BJ (cell line): Measurements from ENCODE around the gene PLA2G6. TPM values are rescaled to one million over a fixed set of nuclear protein-coding genes. Genes with fewer than 3 reads are reported as not detected.
"Not testable (repeated sequence)": the region's sequence is repeated elsewhere in the genome, so short reads cannot be mapped to it uniquely, and the experiment has no call there.

Source experiments
- CTCF ChIA-PET: fragments of 350-600 bp; formaldehyde crosslinking; extraction: SDS; loops from one replicate; lab custom pipeline; 2021; ENCODE audit warnings: antibody characterized with exemption, inconsistent platforms; lab: Yijun Ruan, JAX
- POLR2A ChIA-PET: fragments of 300-600 bp; sonication (Branson Sonifier 250); formaldehyde crosslinking; extraction: SDS; loops from one replicate; lab custom pipeline; 2021; ENCODE audit warnings: antibody characterized with exemption; lab: Charles Lee
- DNase-seq: peaks from one replicate; pipeline ENCODE4 v3.0.0-alpha.2; 2011; ENCODE audit warnings: low read depth
- H3K27me3 ChIP-seq: 2 replicates; pipeline ENCODE4 v1.6.0; 2011; ENCODE audit warnings: low read length; ENCODE audit not compliant: control insufficient read depth, insufficient read depth
- H3K36me3 ChIP-seq: 2 replicates; pipeline ENCODE4 v1.5.1; 2011; ENCODE audit warnings: low read length; ENCODE audit not compliant: control insufficient read depth, insufficient read depth
- H3K4me3 ChIP-seq: 2 replicates; pipeline ENCODE4 v1.5.1; 2011; ENCODE audit warnings: low read depth, mild to moderate bottlenecking, control low read depth, low read length
- polyA plus RNA-seq: library from polyadenylated mRNA; depleted of rRNA; stranded (reverse); fragments of >200 nt; gene quantifications from 2 replicates; pipeline ENCODE4 v1.2.3, GENCODE V29; 2011
- TF ChIP-seq, protein P1 (sequence below): IDR thresholded peaks from 2 replicates; pipeline ENCODE4 v1.5.1; 2011; ENCODE audit warnings: low read depth, mild to moderate bottlenecking, control low read depth, inconsistent platforms, low read length, moderate library complexity; ENCODE audit not compliant: insufficient read depth

Gene PLA2G6
- polyA plus RNA-seq, 1 experiment: 14.9 TPM

DNA sequence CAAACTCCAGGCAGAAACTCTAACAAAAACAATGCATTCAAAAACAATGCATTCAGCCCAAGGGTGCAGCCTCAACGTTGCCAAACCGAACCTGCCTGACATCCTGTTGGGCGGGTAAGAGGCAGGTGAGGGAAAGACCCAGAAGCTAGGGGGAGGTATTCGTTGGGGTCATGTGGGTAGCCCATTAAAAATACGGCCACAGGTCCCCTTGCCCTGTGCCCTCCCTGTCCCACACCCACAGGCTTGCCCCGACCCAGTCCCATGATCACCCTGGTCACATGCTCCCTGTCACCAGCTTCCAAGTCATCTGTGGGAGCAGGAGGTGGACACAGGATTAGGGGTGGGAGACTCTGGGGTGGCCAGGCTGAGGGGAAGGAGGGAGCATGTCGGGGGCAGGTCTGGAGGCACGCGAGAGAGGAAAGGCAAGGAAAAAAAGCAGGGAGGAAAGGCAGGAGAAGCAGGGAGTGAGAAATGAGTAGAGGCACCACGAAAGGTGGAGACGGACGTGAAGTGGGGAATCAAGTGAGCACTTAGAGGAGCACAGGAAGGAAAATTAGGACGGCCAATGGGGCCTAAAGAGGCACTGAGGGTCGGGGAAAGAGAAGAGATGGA, 683 bp downstream of the PLA2G6 start:
- TF ChIP-seq, protein P1, sequence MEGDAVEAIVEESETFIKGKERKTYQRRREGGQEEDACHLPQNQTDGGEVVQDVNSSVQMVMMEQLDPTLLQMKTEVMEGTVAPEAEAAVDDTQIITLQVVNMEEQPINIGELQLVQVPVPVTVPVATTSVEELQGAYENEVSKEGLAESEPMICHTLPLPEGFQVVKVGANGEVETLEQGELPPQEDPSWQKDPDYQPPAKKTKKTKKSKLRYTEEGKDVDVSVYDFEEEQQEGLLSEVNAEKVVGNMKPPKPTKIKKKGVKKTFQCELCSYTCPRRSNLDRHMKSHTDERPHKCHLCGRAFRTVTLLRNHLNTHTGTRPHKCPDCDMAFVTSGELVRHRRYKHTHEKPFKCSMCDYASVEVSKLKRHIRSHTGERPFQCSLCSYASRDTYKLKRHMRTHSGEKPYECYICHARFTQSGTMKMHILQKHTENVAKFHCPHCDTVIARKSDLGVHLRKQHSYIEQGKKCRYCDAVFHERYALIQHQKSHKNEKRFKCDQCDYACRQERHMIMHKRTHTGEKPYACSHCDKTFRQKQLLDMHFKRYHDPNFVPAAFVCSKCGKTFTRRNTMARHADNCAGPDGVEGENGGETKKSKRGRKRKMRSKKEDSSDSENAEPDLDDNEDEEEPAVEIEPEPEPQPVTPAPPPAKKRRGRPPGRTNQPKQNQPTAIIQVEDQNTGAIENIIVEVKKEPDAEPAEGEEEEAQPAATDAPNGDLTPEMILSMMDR: no peak
- CTCF ChIA-PET: interaction anchor here (1.5 kb wide), 1 partner anchor 14 kb away, joined by 3 read pairs; no protein-coding TSS in a partner anchor
- POLR2A ChIA-PET: no interaction called here
- H3K36me3 ChIP-seq: no peaks in the 10 kb centered on the region
- H3K4me3 ChIP-seq: peak overlapping the region; percentile 63
- H3K27me3 ChIP-seq: no peaks in the 10 kb centered on the region
- no peak for DNase-seq

DNA sequence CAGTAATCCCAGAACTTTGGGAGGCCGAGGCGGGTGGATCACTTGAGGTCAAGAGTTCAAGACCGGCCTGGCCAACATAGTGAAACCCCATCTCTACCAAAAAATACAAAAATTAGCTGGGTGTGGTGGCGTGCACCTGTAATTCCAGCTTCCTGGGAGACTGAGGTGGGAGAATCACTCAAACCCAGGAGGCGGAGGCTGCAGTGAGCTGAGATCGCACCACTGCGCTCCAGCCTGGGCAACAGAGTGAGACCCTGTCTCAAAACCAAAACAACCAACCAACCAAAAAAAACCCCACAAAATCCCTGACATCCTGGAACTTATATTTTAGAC, 3.1 kb downstream of the PLA2G6 start:
- H3K36me3 ChIP-seq, H3K4me3 ChIP-seq, POLR2A ChIA-PET, H3K27me3 ChIP-seq, DNase-seq: not testable (repeated sequence)
- CTCF ChIA-PET: interaction anchor here (1.0 to 1.4 kb wide), 3 partner anchors 11 to 64 kb away, joined by 3 to 5 read pairs (median 3); no protein-coding TSS in a partner anchor

DNA sequence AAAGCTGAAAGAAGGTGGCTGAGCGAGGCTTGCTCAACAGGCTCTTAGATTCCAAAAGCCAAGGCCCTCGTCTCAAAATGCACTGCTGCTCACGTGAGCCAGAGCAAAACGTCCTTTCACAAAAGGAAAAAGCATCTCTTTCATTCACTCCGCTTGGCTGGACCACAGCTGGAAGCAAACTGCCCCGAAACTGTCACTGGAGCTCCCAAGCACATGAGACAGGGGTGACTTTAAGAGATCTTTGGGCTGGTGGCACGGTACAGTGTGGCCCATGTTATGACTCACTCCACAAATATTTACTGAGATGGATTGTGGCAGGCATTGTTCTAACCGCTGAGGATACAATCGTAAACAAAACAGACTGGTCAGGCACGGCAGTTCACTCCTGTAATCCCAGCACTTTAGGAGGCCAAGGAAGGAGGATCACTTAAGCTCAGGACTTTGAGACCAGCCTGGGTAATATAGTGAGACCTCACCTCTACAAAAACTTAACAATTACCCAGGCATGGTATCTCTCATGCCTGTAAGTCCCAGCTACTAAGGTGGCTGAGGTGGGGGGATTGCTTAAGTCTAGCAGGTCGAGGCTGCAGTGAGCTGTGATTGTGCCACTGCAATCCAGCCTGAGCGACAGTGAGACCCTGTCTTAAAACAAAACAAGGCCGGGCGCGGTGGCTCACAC, 3.6 kb downstream of the PLA2G6 start:
- POLR2A ChIA-PET: interaction anchor here (0.7 kb wide), 1 partner anchor 24 kb away, joined by 5 read pairs; the partner anchor contains the start of gene MAFF
- DNase-seq: peak; percentile 79
- TF ChIP-seq, protein P1: no peak
- H3K27me3 ChIP-seq: no peaks in the 10 kb centered on the region
- H3K36me3 ChIP-seq: no peaks in the 10 kb centered on the region
- CTCF ChIA-PET: interaction anchor here (1.0 to 1.4 kb wide), 2 partner anchors 11 to 14 kb away, joined by 3 read pairs; no protein-coding TSS in a partner anchor
- no peak overlapping the region for H3K4me3 ChIP-seq

DNA sequence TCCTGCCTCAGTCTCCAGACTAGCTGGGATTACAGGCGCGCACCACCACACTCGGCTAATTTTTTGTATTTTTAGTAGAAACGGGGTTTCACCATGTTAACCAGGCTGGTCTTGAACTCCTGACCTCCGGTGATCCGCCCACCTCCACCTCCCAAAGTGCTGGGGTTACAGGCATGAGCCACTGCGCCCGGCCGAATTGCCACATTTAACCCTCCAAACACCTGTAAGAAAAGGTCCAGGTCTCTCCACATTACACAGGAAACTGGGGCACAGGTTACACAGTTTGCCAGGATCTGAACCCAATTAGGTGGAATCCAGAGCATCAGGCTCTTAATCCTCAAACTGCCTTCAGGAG, 4.1 kb downstream of the PLA2G6 start:
- not testable (repeated sequence) for H3K27me3 ChIP-seq, H3K36me3 ChIP-seq, H3K4me3 ChIP-seq, DNase-seq
- ChIA-PET CTCF (interaction anchor here (1.0 to 1.4 kb wide), 2 partner anchors 10 to 14 kb away, joined by 3 read pairs; no protein-coding TSS in a partner anchor), POLR2A (interaction anchor here (0.7 kb wide), 1 partner anchor 24 kb away, joined by 5 read pairs; the partner anchor contains the start of gene MAFF)

DNA sequence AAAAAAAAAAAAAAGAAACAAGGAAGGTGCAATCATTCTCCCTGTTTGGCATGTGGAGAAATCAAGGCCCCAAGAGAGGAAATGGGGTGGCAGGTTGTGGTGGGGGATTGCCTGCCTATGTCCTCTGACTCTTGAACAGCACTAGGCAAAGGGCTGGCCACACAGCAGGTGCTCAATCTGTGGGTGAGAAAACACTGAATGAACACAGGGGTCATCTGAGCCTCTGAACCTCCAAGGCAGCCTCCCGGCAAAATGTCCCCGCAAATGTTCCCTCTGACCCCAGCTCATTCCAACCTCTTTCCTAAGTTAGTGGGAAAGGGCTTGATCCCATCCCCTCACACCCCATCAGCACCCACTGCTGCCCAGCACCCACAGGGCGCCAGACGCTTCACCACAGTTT, 4.6 kb downstream of the PLA2G6 start:
- TF ChIP-seq, protein P1: no peak
- Histone ChIP-seq H3K4me3 (no peak overlapping the region), H3K36me3 (no peaks in the 10 kb centered on the region), H3K27me3 (no peaks in the 10 kb centered on the region)
- no peak for DNase-seq
- CTCF ChIA-PET: interaction anchor here (0.7 kb wide), 1 partner anchor 394 kb away, joined by 3 read pairs; no protein-coding TSS in a partner anchor
- POLR2A ChIA-PET: no interaction called here

DNA sequence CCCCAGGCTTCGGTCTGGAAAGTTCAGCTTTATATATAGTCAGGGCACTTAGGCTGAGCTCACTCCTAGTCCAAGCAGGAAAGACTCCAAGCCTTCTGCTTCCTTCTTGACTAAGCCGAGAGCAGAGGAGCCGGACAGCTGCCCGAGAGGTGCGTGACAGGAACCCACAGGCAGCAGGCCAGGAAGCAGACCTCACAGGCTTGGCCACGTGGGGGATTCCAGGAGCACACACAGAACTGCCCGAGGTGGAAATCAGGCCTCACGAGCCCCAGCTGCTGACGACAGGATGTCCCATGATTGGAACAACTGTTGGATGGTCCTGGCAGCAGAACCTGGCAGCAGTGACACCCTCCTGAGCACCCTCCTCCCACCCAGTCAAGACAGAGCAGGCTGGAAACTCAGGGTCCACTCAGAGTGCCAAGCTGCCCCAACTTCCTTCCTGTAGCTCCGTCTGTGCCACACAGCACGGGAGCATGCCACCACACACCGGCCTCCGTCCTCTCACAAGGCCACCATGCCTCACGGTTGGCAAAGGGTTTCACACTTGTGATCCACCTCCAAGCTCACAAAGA, 5.4 kb downstream of the PLA2G6 start:
- DNase-seq: peak; percentile 94
- TF ChIP-seq, protein P1: 0 out of 2 replicates have a peak, but pooled peaks have one; percentile 1
- H3K36me3 ChIP-seq: no peaks in the 10 kb centered on the region
- H3K4me3 ChIP-seq: no peak overlapping the region
- CTCF ChIA-PET: interaction anchor here (0.6 to 1.4 kb wide), 3 partner anchors 10 to 105 kb away, joined by 3 to 4 read pairs (median 4); no protein-coding TSS in a partner anchor
- H3K27me3 ChIP-seq: no peaks in the 10 kb centered on the region
- POLR2A ChIA-PET: no interaction called here
